ENCODE measurements around the gene TNRC18.
A peak's percentile ranks its signal among the peaks of the same experiment; 100 is the strongest.

Gene TNRC18

DNA sequence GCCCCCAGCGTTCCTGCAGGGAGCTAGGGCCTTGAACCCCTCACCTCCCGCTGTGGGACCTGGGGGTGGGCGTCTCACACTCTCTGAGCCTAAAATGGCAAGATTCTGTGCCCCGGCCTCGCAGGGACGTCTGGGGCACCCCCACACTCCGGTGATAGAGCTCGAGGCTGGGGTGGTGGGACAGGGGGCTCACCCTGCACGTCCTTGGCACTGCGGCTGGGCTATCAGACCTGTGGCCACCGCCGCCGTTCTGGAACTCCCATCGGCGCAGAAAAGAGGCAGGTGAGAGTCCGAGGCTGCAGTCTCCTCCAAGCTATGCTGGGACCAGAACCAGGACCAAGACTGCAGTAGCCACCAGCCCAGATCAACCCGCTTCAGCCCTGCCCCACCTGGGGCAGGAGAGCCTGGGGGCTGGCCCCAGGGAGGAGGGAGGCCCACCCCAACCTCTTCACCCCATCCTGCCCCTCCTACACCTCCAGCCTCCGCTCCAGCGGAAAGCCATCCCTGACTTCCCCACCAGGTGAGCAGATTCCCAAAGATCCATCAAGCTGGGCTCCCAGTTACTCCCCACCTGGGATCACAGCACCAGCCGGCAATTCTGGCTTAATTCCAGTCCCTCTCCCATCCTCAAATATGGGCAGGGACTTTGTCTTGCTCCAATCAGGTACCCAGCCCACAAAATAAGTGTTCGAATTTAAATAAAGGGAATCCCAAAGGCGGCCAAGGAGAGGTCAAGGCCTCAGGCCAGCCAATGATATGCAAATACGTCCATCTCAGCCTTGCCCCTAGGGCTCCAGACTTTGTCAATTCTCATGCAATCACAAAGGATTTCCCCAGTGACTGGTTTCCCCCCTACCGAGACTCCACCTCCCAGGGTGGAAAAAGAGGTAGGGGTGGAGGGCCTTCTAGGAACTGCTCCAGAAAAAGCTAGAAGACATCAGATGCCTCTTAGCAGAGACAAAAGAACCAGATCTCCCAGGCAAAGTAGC, 16.4 kb downstream of the TNRC18 start:
- Histone ChIP-seq H3K4me3 (ENCODE audit: low read depth in 1 of 5, low read length in 5 of 5) (no peak overlapping the region), H3K27me3 (ENCODE audit: control insufficient read depth in 5 of 5, insufficient read depth in 4 of 5, low read length in 5 of 5) (no peaks in the 10 kb centered on the region), H3K36me3 (ENCODE audit: control insufficient read depth in 5 of 5, insufficient read depth in 5 of 5, low read length in 5 of 5) (peaks cover 0 to 9% (median 4%) of the 10 kb centered on the region in 5 donors), H3K27ac (ENCODE audit: low read depth, low read length) (no peak overlapping the region), H3K9ac (ENCODE audit: low read length in 5 of 5) (peak overlapping the region in 1 of 5 donors; percentile 41), H3K9me3 (ENCODE audit: control insufficient read depth in 5 of 5, low read length in 5 of 5) (peaks cover 0 to 3% (median 0%) of the 10 kb centered on the region in 5 donors), H3K4me1 (ENCODE audit: control insufficient read depth in 5 of 5, insufficient read depth in 5 of 5, low read length in 5 of 5) (peaks cover 2 to 15% (median 7%) of the 10 kb centered on the region in 5 donors)

DNA sequence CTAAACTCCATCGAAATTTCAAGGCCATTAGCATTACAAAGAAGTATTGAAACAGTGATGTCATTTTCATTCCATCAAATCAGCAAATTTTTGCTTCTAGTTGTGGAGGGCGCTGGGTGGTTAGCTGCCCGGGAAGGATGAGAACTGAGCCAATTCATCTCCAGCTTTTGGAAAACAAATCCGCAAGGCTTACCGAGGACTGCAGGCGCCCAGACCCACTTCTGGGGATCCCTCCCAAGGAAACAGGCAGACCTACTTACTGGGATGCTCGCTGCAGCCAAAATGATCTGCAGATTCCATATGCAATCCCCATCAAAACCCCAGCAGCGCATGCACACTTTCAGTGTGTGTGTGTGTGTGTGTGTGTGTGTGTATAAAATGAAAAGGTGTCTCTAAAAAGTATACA, 19.2 kb downstream of the TNRC18 start:
- peaks cover 2 to 15% (median 7%) of the 10 kb centered on the region in 5 donors for H3K4me1 ChIP-seq (ENCODE audit: control insufficient read depth in 5 of 5, insufficient read depth in 5 of 5, low read length in 5 of 5)
- no peak overlapping the region for H3K27ac ChIP-seq (ENCODE audit: low read depth, low read length)

DNA sequence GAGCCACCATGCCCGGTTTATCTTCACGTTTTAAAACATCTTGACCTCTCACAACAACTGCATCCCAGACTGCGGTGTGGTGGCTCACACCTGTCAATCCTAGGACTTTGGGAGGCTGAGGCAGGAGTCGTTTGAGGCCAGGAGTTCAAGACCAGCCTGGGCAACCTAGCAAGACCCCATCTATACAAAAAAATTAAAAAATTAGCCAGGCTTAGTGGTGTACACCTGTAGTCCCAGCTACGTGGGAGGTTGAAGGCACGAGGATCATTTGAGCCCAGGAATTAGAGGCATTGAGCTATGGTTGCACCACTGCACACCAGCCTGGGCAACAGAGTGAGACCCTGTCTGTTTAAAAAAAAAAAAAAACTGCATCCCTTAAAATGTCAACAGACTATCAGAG, 20.2 kb downstream of the TNRC18 start:
- H3K4me3 ChIP-seq (ENCODE audit: low read depth in 1 of 5, low read length in 5 of 5): no peak overlapping the region
- no peaks in the 10 kb centered on the region for H3K9me3 ChIP-seq (ENCODE audit: control insufficient read depth in 5 of 5, low read length in 5 of 5)
- no peak overlapping the region for H3K9ac ChIP-seq (ENCODE audit: low read length in 5 of 5)
- no peak overlapping the region for H3K27ac ChIP-seq (ENCODE audit: low read depth, low read length)
- H3K36me3 ChIP-seq (ENCODE audit: control insufficient read depth in 5 of 5, insufficient read depth in 5 of 5, low read length in 5 of 5): peaks cover 0 to 17% (median 5%) of the 10 kb centered on the region in 5 donors
- H3K27me3 ChIP-seq (ENCODE audit: control insufficient read depth in 5 of 5, insufficient read depth in 4 of 5, low read length in 5 of 5): no peaks in the 10 kb centered on the region
- H3K4me1 ChIP-seq (ENCODE audit: control insufficient read depth in 5 of 5, insufficient read depth in 5 of 5, low read length in 5 of 5): peaks cover 0 to 11% (median 3%) of the 10 kb centered on the region in 5 donors

More for the DNA sequence above, 19.2 kb downstream of the TNRC18 start:
- H3K36me3 ChIP-seq (ENCODE audit: control insufficient read depth in 5 of 5, insufficient read depth in 5 of 5, low read length in 5 of 5): peaks cover 0 to 17% (median 5%) of the 10 kb centered on the region in 5 donors
- no peaks in the 10 kb centered on the region for H3K27me3 ChIP-seq (ENCODE audit: control insufficient read depth in 5 of 5, insufficient read depth in 4 of 5, low read length in 5 of 5)
- H3K9me3 ChIP-seq (ENCODE audit: control insufficient read depth in 5 of 5, low read length in 5 of 5): no peaks in the 10 kb centered on the region
- no peak overlapping the region for H3K4me3 ChIP-seq (ENCODE audit: low read depth in 1 of 5, low read length in 5 of 5)
- no peak overlapping the region for H3K9ac ChIP-seq (ENCODE audit: low read length in 5 of 5)

DNA sequence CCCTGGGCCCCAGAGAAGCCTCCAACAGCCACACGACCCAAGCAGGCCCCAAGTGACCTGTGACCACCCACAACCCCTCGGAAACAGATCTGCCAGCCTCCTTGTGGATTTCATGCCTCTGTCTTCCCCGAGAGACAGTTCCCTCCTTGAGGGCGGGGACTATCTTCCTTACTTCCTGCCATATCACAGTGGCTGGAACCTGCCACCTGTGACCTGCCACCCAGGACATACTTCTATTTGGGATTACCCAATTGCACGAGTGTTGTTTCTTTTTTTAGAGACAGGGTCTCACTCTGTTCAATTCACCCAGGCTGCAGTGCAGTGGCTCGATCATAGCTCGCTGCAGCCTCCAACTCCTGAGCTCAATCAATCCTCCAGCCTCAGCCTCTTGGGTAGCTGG, 25.9 kb downstream of the TNRC18 start:
- Histone ChIP-seq H3K27me3 (ENCODE audit: control insufficient read depth in 5 of 5, insufficient read depth in 4 of 5, low read length in 5 of 5) (no peaks in the 10 kb centered on the region), H3K4me1 (ENCODE audit: control insufficient read depth in 5 of 5, insufficient read depth in 5 of 5, low read length in 5 of 5) (peaks cover 2 to 30% (median 26%) of the 10 kb centered on the region in 5 donors), H3K27ac (ENCODE audit: low read depth, low read length) (peak overlapping the region; percentile 91), H3K9ac (ENCODE audit: low read length in 5 of 5) (peak overlapping the region in 2 of 5 donors; percentile 35 to 72), H3K9me3 (ENCODE audit: control insufficient read depth in 5 of 5, low read length in 5 of 5) (no peaks in the 10 kb centered on the region), H3K36me3 (ENCODE audit: control insufficient read depth in 5 of 5, insufficient read depth in 5 of 5, low read length in 5 of 5) (peaks cover 0 to 28% (median 16%) of the 10 kb centered on the region in 5 donors), H3K4me3 (ENCODE audit: low read depth in 1 of 5, low read length in 5 of 5) (peak overlapping the region in 2 of 5 donors; percentile 53 to 62)

DNA sequence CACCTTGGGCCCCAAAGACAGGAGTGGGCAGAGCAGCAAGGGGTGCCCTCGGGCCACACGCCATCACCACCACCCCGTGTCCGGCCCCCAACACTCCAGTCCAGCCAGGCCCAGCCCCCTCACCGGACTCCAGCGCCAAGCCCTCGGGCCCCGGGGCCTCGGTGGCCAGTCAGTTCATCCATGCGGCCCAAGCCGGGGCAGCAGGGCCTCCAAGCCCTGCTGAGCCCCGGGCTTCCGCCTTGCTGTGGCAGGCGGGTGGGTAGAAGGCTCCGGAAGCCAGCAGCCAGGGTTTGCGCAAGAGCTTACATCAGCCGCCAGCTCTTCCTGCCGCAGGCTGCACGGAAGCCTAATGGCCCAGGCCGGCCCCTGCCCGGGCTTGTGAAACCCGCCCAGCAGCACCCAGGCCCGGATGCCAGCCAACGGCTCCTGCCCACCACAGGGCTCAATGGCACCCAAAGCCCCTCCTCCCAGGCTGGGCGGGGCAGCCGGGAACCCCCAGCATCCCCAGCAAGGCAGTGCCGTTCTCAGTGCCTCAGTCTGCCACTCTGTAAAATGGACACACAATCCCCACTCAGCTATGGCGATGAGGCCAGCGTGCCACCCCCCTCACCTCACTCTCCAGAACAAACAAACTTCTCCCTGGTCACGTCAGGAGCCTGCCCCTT, 26.5 kb downstream of the TNRC18 start:
- Histone ChIP-seq H3K4me3 (ENCODE audit: low read depth in 1 of 5, low read length in 5 of 5) (peak overlapping the region; percentile 53 to 71 (median 58)), H3K27me3 (ENCODE audit: control insufficient read depth in 5 of 5, insufficient read depth in 4 of 5, low read length in 5 of 5) (no peaks in the 10 kb centered on the region), H3K9ac (ENCODE audit: low read length in 5 of 5) (peak overlapping the region; percentile 56 to 90 (median 75)), H3K9me3 (ENCODE audit: control insufficient read depth in 5 of 5, low read length in 5 of 5) (no peaks in the 10 kb centered on the region), H3K36me3 (ENCODE audit: control insufficient read depth in 5 of 5, insufficient read depth in 5 of 5, low read length in 5 of 5) (peaks cover 0 to 34% (median 19%) of the 10 kb centered on the region in 5 donors), H3K27ac (ENCODE audit: low read depth, low read length) (peak overlapping the region; percentile 91), H3K4me1 (ENCODE audit: control insufficient read depth in 5 of 5, insufficient read depth in 5 of 5, low read length in 5 of 5) (peaks cover 2 to 30% (median 26%) of the 10 kb centered on the region in 5 donors)

DNA sequence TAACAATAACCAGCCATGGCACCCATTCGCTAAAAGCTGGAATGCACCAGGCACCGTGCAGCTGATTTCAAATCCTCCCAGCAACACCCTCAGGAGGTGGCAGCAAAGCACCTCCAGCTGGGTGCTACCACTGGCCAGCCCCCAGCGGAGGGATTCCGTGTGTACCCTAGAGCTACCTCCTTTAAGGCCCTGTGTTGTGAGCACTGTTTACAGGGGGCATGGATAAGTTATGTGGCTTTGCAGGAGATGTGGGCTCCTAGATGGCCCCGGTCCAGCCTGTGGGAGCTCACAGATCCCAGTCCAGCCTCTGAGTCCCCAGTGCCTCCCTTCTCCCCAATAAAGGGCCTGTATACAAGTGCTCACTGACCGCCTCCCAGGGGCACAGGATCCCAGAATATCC, 27.1 kb downstream of the TNRC18 start:
- H3K36me3 ChIP-seq (ENCODE audit: control insufficient read depth in 5 of 5, insufficient read depth in 5 of 5, low read length in 5 of 5): peaks cover 0 to 36% (median 23%) of the 10 kb centered on the region in 5 donors
- peak overlapping the region; percentile 91 for H3K27ac ChIP-seq (ENCODE audit: low read depth, low read length)
- no peaks in the 10 kb centered on the region for H3K27me3 ChIP-seq (ENCODE audit: control insufficient read depth in 5 of 5, insufficient read depth in 4 of 5, low read length in 5 of 5)
- no peaks in the 10 kb centered on the region for H3K9me3 ChIP-seq (ENCODE audit: control insufficient read depth in 5 of 5, low read length in 5 of 5)
- H3K9ac ChIP-seq (ENCODE audit: low read length in 5 of 5): peak overlapping the region; percentile 56 to 90 (median 75)
- peaks cover 2 to 30% (median 26%) of the 10 kb centered on the region in 5 donors for H3K4me1 ChIP-seq (ENCODE audit: control insufficient read depth in 5 of 5, insufficient read depth in 5 of 5, low read length in 5 of 5)
- H3K4me3 ChIP-seq (ENCODE audit: low read depth in 1 of 5, low read length in 5 of 5): peak overlapping the region; percentile 53 to 71 (median 58)

DNA sequence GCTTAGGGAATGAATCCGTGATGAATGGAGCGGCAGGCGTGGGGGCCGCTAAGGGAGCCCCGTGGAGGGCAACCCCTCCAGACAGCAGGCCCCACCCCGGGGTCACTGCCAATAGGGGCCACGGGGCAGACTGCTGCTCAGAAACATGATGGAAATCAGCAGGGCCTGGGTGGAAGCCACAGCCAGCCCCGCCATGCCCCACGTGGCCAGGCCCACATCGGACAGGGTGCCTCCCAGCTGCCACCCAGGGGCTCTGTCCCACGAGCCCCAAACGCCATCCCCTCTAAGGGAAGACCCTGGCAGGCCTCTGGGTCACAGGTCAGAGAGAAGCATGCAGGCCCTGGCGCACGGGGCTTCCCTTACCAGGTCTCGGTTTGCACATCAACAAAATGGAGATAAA, 28.4 kb downstream of the TNRC18 start:
- H3K27me3 ChIP-seq (ENCODE audit: control insufficient read depth in 5 of 5, insufficient read depth in 4 of 5, low read length in 5 of 5): no peaks in the 10 kb centered on the region
- no peak overlapping the region for H3K4me3 ChIP-seq (ENCODE audit: low read depth in 1 of 5, low read length in 5 of 5)
- H3K9ac ChIP-seq (ENCODE audit: low read length in 5 of 5): peak overlapping the region in 1 of 5 donors; percentile 43
- H3K9me3 ChIP-seq (ENCODE audit: control insufficient read depth in 5 of 5, low read length in 5 of 5): no peaks in the 10 kb centered on the region
- H3K36me3 ChIP-seq (ENCODE audit: control insufficient read depth in 5 of 5, insufficient read depth in 5 of 5, low read length in 5 of 5): peaks cover 0 to 41% (median 30%) of the 10 kb centered on the region in 5 donors
- peaks cover 2 to 30% (median 26%) of the 10 kb centered on the region in 5 donors for H3K4me1 ChIP-seq (ENCODE audit: control insufficient read depth in 5 of 5, insufficient read depth in 5 of 5, low read length in 5 of 5)
- no peak overlapping the region for H3K27ac ChIP-seq (ENCODE audit: low read depth, low read length)

DNA sequence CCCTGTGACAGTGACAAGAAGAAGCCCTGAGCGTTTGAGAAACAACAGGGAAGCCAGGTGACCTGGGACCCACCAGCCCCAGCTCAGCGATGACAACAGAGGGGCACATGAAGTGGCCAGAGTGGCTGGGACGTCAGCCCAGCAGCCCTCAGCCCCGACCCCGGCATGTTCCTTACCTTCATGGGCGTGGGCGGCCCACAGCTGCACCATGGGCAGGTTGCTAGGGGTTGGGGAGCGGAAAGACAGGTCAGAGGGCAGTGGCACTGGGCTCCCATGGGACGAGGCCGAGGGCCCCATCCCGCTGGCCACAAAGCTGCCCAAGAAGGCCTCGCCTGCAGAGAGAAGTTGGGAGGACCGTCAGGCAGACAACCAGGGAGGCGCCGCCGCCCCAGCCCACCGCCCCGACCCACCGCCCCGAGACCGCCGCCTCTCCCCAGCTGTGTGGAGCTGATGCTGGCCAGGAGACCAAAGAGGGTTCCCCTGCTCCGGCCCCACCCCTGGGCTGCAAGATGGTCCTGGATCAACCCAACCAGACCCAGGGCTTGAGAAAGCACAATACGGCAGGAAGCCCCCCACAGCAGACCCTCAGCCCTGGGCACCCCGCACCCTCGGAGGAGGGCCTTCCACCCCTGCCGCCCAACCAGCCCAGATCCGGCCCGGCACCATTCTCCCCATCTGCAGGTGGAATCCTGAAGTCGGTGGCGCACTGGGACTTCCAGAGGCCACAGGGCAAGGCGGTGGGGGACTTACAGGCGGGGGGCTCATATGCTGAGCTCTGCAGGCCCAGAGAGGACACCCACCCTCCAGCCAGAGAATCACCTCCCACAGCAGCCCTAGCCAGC, 29.1 kb downstream of the TNRC18 start:
- peaks cover 2 to 30% (median 26%) of the 10 kb centered on the region in 5 donors for H3K4me1 ChIP-seq (ENCODE audit: control insufficient read depth in 5 of 5, insufficient read depth in 5 of 5, low read length in 5 of 5)
- no peak overlapping the region for H3K4me3 ChIP-seq (ENCODE audit: low read depth in 1 of 5, low read length in 5 of 5)
- H3K36me3 ChIP-seq (ENCODE audit: control insufficient read depth in 5 of 5, insufficient read depth in 5 of 5, low read length in 5 of 5): peaks cover 0 to 49% (median 36%) of the 10 kb centered on the region in 5 donors
- no peak overlapping the region for H3K27ac ChIP-seq (ENCODE audit: low read depth, low read length)
- H3K9ac ChIP-seq (ENCODE audit: low read length in 5 of 5): no peak overlapping the region
- no peaks in the 10 kb centered on the region for H3K27me3 ChIP-seq (ENCODE audit: control insufficient read depth in 5 of 5, insufficient read depth in 4 of 5, low read length in 5 of 5)
- H3K9me3 ChIP-seq (ENCODE audit: control insufficient read depth in 5 of 5, low read length in 5 of 5): no peaks in the 10 kb centered on the region

DNA sequence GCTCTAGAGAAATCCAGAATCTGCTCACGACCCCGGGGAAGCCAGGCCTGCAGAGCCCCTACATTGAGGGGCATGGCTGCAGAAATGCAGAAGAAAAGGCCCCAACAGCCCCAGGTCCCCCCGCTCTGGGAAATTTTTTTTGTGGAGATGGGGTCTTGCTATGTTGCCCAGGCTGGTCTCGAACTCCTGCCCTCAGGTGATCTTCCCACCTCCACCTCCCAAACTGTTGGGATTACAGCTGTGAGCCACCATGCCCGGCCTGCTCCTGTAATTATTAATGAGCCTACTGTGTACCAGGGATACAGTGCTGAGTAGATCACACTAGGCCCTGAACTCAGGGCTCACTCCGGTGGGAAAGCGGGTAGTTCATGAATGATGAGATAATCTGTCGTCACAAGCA, 29.9 kb downstream of the TNRC18 start:
- no peaks in the 10 kb centered on the region for H3K9me3 ChIP-seq (ENCODE audit: control insufficient read depth in 5 of 5, low read length in 5 of 5)
- peaks cover 0 to 56% (median 37%) of the 10 kb centered on the region in 5 donors for H3K36me3 ChIP-seq (ENCODE audit: control insufficient read depth in 5 of 5, insufficient read depth in 5 of 5, low read length in 5 of 5)
- H3K27ac ChIP-seq (ENCODE audit: low read depth, low read length): no peak overlapping the region
- H3K4me3 ChIP-seq (ENCODE audit: low read depth in 1 of 5, low read length in 5 of 5): no peak overlapping the region
- no peak overlapping the region for H3K9ac ChIP-seq (ENCODE audit: low read length in 5 of 5)
- peaks cover 2 to 30% (median 26%) of the 10 kb centered on the region in 5 donors for H3K4me1 ChIP-seq (ENCODE audit: control insufficient read depth in 5 of 5, insufficient read depth in 5 of 5, low read length in 5 of 5)
- H3K27me3 ChIP-seq (ENCODE audit: control insufficient read depth in 5 of 5, insufficient read depth in 4 of 5, low read length in 5 of 5): no peaks in the 10 kb centered on the region
